HG03571 (cell line): ENCODE data around the gene TUBGCP5.
"Not testable (repeated sequence)": the region's sequence is repeated elsewhere in the genome, so short reads cannot be mapped to it uniquely, and the experiment has no call there.

Source experiments
- ATAC-seq: cut with Tn5 transposase; IDR thresholded peaks from one replicate; pipeline ENCODE4 v1.9.1; 2021; ENCODE audit not compliant: unreplicated experiment

Gene TUBGCP5

DNA sequence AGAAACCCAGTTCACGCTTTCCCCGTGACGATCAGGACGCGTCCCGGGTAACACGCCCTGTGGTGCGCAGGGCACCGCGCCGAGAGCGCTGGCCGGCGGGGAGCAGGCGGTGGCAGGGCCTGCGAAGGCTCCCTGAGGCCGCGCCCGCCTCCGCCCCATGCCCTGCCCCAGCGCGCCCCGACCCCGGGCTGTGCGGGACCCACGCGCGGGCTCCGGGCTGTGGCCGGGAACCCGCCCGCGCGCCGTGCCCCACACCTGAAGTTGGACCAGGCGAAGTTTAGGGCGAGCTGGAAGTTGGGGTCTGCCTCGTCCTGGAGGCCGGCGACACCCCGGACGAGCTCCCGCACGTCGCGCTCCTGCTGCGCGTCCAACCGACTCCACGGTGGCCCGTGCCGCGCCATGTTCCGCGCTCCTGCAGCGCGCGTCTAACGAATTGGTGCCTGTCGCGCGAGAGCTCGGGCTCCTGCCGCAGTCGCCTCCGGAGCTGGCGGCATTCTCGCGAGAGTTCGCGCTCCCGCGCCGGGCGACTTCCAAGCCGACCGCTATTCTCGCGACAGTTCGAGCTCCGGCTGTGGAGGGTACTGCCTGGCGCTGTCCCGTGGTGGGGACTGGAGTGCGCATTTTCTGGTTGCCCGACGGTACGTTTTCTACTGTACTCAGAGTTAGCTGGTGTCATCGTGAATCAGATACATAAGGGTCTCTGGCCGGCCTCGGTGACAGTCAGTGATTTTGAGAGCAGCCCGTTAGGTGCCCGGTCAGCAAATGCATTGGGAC lies at the start of gene TUBGCP5:
TSS of gene TUBGCP5 (minus strand) at position 427 of the 774 bp plus-strand sequence. CDS start at position 401, 26 bp downstream.
- ATAC-seq: peak; percentile 94

DNA sequence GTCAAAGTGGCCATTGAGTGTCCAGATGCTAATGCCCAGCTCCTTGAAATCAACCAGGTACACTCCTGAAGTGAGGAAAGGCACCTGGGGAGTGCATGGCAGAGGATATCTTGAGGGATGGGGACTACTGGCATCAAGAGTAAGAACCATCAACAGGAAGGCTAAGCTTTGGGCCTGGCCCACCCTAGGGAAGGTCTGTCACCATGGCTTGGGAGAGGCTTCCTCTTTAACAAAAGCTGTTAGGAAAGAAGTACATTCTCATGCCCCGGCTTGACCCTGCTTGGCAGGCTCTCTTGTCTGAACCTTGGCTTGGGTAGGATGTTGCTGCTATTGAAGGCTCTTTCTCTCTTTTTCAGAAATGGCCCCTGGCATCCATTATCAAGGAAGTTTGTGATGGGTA lies 43.7 kb upstream of the TUBGCP5 start:
- ATAC-seq: no peak

DNA sequence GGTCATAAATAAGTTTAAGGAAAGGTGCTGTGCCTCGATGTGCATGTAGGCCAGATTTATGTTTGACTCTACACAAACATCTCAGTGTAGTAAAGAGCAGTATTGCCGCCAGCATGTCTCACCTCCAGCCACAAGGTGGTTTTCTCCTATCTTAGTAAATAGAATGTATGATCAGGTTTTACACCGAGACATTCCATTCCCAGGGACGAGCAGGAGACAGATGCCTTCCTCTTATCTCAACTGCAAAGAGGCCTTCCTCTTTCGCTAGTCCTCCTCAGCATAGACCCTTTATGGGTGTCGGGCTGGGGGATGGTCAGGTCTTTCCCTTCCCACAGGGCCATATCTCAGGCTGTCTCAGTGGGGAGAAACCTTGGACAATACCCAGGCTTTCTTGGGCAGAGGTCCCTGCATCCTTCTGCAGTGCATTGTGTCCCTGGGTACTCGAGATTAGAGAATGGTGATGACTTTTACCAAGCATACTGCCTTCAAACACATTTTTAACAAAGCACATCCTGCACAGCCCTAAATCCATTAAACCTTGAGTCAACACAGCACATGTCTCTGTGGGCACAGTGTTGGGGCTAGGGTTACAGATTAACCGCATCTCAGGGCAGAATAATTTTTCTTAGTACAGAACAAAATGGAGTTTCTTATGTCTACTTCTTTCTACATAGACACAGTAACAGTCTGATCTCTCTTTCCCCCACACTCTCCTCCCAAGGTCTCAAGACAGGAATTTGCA lies 42.8 kb upstream of the TUBGCP5 start:
- not testable (repeated sequence) for ATAC-seq

DNA sequence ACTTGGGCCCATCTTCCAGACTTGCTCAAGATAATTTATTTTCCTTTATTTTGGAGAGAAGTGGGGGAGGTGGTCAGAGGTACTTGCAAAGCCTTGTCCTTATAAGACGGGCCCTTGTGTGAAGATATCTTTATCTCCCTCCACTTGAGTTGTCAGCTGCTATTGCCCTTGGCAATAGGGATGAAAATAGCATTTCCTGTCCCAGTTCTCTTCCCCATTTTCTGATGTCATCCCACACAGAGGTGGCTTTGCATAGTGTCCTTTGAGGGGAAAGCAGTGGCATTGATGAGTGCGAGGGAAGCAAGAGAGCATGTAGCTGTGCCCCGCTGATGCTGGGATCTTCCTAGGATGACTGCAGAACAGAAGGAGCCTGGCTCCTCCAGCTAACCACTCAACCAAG lies 41.9 kb upstream of the TUBGCP5 start:
- ATAC-seq: no peak

DNA sequence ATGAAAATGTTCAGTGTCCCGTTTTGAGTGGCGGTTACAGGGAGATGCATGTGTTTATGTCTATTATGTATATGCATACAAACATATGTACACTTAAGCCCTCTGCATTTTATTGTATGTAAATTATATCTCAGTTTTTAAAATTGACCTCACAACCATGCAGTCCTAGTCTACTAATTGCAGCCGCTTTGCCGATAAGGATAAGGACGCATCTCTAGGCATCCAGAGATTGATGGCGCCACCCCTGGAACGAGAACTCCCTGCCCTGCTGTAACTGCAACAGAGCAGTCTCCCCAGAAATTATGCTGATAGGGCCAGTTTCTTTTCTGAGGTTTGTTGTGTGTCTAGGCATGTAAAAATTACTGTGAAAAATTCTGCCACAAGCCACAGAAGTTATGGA lies 40.4 kb upstream of the TUBGCP5 start:
- no peak for ATAC-seq

DNA sequence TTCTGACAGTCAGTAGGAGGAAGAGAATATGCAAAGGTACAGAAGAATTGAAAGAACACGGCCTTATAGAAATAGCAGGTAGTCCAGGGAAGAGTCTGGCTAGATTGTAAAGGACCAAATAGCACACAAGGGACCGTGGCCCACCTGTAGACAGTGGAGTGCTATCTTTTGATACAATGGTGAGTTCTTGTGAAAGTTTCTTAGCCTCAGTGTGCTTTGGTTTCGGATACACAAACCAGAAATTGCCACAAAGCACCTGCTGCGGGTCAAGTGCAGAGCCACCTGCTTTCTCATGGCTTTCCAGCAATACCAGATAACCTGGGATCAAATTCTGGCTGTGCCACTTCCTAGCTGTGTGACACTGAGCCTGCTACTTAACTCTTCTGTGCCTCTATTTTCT lies 36.6 kb upstream of the TUBGCP5 start:
- no peak for ATAC-seq

DNA sequence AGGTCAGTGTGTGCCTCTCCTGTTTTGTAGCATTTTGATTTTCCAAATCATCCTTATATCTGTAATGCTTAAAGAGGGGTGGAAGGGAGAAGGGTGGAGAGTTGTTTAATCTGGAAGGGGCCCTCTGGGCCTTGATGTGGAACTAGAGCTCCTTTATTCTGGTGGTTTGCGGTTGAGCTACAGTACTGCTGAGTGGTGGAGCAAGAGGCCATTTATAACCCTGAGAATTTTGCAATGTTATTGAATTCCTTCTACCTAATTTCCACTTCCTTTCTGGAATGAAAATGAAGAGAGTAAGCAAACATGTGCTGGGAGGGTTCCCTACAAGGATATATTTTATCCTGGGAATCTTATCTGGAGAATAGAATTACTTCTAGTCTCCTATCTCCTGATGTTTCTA lies 35.3 kb upstream of the TUBGCP5 start:
- ATAC-seq: no peak

DNA sequence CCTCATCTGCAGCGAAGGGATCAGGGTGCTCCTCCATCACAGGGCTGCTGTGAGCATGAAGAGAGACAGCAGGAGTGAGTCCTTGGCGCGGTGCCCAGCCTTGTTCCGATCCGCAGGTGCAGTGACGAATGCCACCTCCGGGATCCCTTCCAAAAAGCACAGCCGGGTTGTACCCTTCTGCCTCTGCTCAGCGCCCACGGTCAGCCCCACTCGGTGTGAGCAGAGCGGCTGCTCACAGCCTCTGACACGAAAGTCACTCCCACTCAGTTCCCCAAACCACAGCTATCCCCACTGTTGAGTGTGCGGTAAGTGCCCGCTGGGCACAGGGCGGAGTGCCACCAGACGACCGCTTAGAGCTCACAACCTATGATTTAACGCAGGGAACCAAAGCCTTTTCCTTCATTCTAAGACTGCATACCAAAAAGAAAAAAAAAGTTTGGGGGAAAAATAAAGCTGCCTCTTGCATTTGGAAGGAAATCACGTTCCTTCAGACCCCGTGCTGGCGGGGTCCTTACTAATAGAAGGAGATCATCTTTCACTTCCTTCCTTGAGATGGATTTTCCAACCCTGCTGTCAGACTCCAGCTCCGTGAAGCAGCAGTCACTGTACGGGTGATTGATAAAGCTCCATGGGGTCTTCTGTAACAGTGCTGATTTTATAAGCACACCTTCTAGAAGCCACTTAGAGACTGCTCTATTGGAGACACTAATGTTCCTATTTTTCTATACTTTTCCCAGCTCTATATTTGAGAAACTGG lies 34.7 kb upstream of the TUBGCP5 start:
- no peak for ATAC-seq

DNA sequence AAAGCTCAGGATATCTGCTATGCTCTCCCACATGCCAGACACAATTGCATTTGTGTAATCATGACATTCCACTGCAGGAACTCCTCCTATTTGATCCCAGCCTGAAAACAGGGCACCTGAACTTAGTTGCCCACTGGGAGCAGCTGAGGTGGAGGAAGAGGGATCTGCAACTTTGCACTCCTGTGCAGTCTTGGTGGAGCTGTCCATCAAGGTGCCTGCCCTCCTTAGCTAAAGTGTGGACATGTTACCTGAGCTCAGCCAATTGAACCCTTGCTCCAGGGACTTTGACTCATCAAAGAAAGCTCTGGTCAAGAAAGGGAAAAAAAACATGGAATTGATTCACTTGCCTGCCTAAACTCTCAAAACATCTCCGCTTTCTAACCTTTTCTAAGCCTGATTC lies 33.3 kb upstream of the TUBGCP5 start:
- ATAC-seq: no peak

DNA sequence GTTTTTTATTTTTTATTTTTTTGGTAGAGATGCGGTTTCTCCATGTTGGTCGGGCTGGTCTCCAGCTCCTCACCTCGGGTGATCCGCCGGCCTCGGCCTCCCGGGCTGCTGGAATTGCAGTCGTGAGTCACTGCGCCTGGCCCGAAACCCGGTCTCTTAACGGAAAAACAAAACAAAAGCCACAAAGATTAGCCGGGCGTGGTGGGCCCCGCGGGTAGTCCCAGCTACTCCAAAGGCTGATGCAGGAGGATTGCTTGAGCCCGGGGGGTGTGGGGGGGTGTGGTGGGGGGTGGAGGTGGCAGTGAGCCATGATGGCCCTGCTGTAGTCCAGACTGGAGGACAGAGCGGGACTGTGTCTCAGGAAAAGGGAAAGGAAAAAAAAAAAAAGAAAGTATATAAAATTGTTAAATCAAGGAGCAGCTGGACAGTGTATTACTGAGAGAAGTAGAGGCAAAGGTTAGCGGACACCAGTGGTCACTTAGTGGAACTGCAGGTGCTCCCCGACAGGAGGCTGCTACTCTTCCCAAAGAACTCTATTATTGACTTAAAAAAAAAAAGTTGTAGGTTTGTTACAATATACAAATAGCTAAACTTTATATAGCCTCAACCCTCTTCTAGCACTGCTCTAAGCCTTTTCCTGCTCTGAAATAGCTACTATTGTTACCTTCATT lies 30.3 kb upstream of the TUBGCP5 start:
- no peak for ATAC-seq

DNA sequence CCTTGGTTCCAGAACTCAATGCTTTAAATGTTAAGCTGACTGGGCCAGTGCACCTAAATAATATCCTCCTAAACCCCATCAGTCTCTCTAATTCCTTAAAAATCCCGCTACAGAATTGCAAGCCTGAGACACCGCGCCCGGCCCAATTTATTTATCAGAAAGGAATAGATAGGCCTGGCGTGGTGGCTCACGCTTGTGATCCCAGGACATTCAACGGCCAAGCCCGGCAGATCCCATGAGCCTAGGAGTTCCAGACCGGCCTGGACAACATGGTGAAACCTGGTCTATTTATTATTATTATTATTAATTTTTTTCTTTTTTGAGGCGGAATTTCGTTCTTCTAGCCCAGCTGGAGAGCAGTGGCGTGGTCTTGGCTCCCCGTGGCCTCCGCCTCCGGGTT lies 28.0 kb upstream of the TUBGCP5 start:
- no peak for ATAC-seq

DNA sequence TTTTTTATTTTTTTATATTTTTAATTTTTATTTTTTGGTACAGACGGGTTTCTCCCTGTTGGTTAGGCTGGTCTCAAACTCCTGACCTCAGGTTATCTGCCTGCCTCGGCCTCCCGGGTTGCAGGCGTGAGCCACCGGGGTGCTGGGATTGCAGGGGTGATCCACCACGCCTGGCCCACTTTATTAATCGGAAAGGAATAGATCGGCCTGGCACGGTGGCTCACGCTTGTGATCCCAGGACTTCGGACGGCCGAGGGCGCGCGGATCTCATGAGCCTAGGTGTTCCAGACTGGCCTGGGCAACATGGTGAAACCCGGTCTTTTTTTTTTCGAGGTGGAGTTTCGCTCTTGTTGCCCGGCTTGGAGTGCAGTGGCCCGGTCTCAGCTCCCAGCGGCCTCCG lies 26.5 kb upstream of the TUBGCP5 start:
- no peak for ATAC-seq

DNA sequence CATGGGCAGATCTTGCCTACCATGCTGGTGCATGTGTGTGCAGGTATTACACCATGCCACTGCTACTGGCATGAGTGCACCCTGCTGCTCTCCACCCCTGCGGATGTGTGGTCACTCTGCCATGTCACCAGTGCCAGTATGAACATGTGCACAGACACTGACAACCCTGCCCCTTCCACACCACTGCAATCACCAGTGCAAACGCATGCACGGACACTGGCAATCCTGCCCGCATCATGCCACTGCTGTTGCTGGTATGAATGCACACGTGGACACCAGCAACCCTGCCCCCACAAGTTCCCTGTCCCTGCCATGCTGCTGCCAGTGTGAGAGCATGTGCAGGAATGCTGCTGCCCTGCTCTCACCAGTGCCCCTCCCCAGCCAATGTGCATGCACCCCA lies 24.8 kb upstream of the TUBGCP5 start:
- no peak for ATAC-seq

DNA sequence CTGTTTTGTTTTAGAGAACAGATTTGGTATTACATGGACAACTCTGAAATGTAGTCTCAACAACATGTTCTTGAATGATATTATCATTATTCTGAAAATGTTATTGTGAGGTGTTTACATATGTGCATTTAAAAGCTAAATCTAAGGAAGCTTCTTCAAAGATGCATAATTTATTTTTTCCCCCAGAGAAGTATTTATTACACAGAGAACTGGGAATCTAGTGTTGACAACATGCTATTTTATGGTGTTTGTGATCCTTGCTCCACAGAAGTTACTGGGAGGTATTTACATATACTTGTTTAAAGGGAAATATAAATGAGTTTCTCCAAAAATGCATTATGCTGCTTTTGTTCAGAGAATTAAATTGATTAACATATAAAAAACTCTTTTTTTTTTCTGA lies 18.3 kb upstream of the TUBGCP5 start:
- ATAC-seq: no peak

DNA sequence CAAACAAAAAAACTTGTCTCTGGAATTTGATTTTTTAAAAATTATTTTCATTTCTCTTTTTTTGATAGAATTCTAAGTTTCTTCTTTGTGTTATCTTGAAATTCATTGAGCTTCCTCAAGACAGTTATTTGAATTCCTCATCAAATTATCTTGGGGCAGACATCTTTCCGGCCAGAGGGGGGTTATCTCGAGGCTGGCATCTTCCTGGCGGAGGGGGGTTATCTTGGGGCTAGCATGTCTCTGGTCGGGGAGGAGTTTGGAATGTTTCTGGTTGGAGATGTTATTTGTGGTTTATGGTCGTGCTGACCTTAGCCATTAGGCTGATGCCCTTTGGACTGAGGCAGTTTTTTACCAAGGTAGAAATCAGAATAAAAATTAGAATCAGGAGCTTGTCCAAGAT lies 15.9 kb upstream of the TUBGCP5 start:
- no peak for ATAC-seq

DNA sequence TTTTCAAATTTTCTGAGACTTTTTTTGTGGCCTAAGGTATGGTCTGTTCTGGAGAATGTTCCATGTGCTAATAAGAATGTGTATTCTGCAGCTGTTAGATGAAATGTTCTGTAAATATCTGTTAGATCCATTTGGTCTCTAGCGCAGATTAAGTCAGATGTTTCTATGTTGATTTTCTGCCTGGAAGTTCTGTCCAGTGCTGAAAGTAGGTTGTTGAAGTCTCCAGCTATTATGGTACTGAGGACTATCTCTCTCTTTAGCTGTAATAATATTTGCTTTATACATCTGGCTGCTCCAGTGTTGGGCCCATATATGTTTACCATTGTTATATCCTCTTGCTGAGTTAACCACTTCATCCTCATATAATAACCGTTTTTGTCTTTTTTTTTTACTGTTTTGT lies 13.2 kb upstream of the TUBGCP5 start:
- ATAC-seq: no peak

DNA sequence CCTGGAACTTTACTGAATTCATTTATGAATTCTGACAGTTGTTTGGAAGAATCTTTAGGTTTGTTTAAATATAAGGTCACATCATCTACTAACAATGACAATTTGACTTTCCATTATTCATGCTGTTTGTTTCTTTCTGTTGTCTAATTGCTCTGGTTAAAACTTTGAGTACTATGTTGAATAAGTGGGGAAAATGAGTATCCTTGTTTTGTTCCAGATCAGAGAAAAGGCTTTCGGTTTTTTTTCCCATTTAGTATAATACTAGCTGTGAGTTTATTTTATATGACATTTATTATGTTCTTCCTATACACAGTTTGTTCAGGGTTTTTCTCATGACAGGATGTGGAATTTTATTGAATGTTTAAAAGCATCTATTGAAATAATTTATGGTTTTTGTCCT lies 11.3 kb upstream of the TUBGCP5 start:
- no peak for ATAC-seq

DNA sequence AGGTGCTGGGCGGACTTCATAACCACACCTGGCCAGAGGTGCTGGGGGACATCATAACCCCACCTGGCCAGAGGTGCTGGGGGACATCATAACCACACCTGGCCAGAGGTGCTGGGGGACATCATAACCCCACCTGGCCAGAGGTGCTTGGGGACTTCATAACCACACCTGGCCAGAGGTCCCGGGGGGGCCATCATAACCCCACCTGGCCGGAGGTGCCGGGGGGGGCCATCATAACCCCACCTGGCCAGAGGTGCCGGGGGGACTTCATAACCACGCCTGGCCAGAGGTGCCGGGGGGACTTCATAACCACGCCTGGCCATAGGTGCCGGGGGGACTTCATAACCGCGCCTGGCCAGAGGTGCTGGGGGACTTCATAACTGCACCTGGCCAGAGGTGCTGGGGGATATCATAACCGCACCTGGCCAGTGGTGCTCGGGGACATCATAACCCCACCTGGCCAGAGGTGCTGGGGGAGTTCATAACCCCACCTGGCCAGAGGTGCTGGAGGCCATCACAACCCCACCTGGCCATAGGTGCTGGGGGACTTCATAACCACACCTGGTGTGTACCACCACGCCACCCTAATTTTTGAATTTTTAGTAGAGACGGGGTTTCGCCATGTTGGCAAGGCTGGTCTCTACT lies 10.7 kb upstream of the TUBGCP5 start:
- ATAC-seq: no peak

DNA sequence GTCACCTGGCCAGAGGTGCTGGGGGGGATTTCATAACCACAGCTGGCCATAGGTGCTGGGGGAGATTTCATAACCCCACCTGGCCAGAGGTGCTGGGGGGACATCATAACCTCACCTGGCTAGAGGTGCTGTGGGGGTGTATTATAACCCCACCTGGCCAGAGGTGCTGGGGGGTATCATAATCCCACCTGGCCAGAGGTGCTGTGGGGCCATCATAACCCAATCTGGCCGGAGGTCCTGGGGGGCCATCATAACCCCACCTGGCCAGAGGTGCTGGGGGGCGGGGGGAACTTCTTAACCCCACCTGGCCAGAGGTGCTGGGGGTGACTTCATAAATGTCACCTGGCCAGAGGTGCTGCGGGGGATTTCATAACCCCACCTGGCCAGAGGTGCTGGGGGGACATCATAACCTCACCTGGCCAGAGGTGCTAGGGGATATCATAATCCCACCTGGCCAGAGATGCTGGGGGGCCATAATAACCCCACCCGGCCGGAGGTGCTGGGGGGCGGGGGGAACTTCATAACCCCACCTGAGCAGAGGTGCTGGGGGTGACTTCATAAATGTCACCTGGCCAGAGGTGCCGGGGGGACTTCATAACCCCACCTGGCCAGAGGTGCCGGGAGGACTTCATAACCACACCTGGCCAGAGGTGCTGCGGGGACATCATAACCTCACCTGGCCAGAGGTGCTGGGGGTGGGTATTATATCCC lies 9.4 kb upstream of the TUBGCP5 start:
- ATAC-seq: not testable (repeated sequence)

DNA sequence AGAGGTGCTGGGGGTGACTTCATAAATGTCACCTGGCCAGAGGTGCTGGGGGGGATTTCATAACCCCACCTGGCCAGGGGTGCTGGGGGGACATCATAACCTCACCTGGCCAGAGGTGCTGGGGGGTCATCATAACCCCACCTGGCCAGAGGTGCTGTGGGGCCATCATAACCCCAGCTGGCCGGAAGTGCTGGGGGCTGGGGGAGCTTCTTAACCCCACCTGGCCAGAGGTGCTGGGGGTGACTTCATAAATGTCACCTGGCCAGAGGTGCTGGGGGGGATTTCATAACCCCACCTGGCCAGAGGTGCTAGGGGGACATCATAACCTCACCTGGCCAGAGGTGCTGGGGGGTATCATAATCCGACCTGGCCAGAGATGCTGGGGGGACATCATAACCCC lies 4.6 kb upstream of the TUBGCP5 start:
- not testable (repeated sequence) for ATAC-seq
